MM.1S (cell line): ENCODE data around the gene TRMT61B.

Experiments used
- CTCF ChIP-seq: fragments of 300-600 bp; sonication (generic); IDR thresholded peaks from 2 replicates; pipeline ENCODE4 v1.5.1; 2016; ENCODE audit warnings: antibody characterized with exemption, low read length, mixed read lengths
- EZH2 ChIP-seq: fragments of 300-600 bp; sonication (generic); optimal IDR thresholded peaks from 2 replicates; pipeline ENCODE3; 2017; ENCODE audit warnings: low read depth, mild to moderate bottlenecking, antibody characterized with exemption, low read length, mixed read lengths
- EZH2phosphoT487 ChIP-seq: fragments of 300-600 bp; sonication (generic); IDR thresholded peaks from 2 replicates; pipeline ENCODE4 v1.6.1; 2018; ENCODE audit warnings: antibody characterized with exemption, low read length

GRCh38 chr2:28818053-28818452 is 52.1 kb downstream of the TRMT61B start:
- TF ChIP-seq CTCF, result no peak
- TF ChIP-seq EZH2phosphoT487, result no peak
- no peak for TF ChIP-seq EZH2
